Liver (tissue), 3 donors: ENCODE results near the gene PCDHGA7.
"Not testable (repeated sequence)": the region's sequence is repeated elsewhere in the genome, so short reads cannot be mapped to it uniquely, and the experiment has no call there.

Source experiments
- EGR1 ChIP-seq, 2 donors: IDR thresholded peaks; 2 replicates each; pipeline ENCODE4 v1.6.1; 2016 to 2018; ENCODE audit warnings: antibody characterized with exemption in 2 of 2, low read depth in 2 of 2
- FOXA1 ChIP-seq: IDR thresholded peaks from 2 replicates; pipeline ENCODE4 v1.6.1; 2016; ENCODE audit warnings: antibody characterized with exemption
- GABPA ChIP-seq, 2 donors: IDR thresholded peaks in 1 of 2; conservative IDR thresholded peaks in 1 of 2; 2 replicates each; pipeline ENCODE4 v1.6.1; 2016; ENCODE audit warnings: antibody characterized with exemption in 2 of 2, mild to moderate bottlenecking in 1 of 2, moderate library complexity in 1 of 2
- JUND ChIP-seq, 2 donors: IDR thresholded peaks; 2 replicates each; pipeline ENCODE4 v1.6.1; 2016; ENCODE audit warnings: antibody characterized with exemption in 2 of 2
- RAD21 ChIP-seq, 2 donors: IDR thresholded peaks; 2 replicates each; pipeline ENCODE4 v1.6.1; 2016; ENCODE audit warnings: antibody characterized with exemption in 2 of 2, mild to moderate bottlenecking in 2 of 2
- REST ChIP-seq: IDR thresholded peaks from 2 replicates; pipeline ENCODE4 v1.6.1; 2016; ENCODE audit warnings: antibody characterized with exemption, mild to moderate bottlenecking
- SP1 ChIP-seq: IDR thresholded peaks from 2 replicates; pipeline ENCODE4 v1.6.1; 2018; ENCODE audit warnings: antibody characterized with exemption, mild to moderate bottlenecking
- YY1 ChIP-seq: IDR thresholded peaks from 2 replicates; pipeline ENCODE4 v1.6.1; 2016; ENCODE audit warnings: antibody characterized with exemption, mild to moderate bottlenecking
- ZBTB33 ChIP-seq: IDR thresholded peaks from 2 replicates; pipeline ENCODE4 v1.6.1; 2016; ENCODE audit warnings: antibody characterized with exemption
- TF ChIP-seq, protein P1 (sequence below): fragments of 150-350 bp; IDR thresholded peaks from 2 replicates; pipeline ENCODE4 v1.5.1; 2017; ENCODE audit warnings: improper control_type of control experiment, low read depth, low read length; ENCODE audit not compliant: missing input control
- TF ChIP-seq, protein P2 (sequence below): IDR thresholded peaks from 2 replicates; pipeline ENCODE4 v1.6.1; 2016; ENCODE audit warnings: antibody characterized with exemption
- donor health status: healthy.
- donor health status: healthy.

DNA sequence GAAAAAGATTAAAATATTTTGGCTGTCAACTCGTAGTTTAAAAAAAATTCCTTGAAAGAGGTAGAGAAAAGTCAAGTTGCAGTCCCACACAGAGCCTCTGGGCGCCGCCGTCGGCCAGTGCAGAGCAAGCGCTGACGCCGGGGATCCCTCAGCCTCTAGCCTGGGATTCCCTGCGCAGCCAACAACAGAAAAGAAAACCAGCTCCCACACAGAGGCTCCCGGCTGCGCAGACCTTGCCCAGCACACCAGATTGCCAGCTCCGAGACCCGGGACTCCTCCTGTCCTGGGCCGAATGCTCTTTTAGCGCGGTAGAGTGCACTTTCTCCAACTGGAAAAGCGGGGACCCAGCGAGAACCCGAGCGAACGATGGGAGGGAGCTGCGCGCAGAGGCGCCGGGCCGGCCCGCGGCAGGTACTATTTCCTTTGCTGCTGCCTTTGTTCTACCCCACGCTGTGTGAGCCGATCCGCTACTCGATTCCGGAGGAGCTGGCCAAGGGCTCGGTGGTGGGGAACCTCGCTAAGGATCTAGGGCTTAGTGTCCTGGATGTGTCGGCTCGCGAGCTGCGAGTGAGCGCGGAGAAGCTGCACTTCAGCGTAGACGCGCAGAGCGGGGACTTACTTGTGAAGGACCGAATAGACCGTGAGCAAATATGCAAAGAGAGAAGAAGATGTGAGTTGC, 35.1 kb downstream of the PCDHGA7 start, which contains the start of gene PCDHGB7:
- TF ChIP-seq, protein P1, sequence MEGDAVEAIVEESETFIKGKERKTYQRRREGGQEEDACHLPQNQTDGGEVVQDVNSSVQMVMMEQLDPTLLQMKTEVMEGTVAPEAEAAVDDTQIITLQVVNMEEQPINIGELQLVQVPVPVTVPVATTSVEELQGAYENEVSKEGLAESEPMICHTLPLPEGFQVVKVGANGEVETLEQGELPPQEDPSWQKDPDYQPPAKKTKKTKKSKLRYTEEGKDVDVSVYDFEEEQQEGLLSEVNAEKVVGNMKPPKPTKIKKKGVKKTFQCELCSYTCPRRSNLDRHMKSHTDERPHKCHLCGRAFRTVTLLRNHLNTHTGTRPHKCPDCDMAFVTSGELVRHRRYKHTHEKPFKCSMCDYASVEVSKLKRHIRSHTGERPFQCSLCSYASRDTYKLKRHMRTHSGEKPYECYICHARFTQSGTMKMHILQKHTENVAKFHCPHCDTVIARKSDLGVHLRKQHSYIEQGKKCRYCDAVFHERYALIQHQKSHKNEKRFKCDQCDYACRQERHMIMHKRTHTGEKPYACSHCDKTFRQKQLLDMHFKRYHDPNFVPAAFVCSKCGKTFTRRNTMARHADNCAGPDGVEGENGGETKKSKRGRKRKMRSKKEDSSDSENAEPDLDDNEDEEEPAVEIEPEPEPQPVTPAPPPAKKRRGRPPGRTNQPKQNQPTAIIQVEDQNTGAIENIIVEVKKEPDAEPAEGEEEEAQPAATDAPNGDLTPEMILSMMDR = peak; percentile 64
- not testable (repeated sequence) for TF ChIP-seq JUND (IDR thresholded peaks at IDR 0.05); SP1; REST; ZBTB33; YY1; FOXA1; EGR1 (IDR thresholded peaks at IDR 0.05; ENCODE audit: low read depth in 2 of 2); GABPA (IDR thresholded peaks at IDR 0.05 in 1 of 2, conservative IDR thresholded peaks at IDR 0.05 in 1 of 2)
- TF ChIP-seq RAD21 (IDR thresholded peaks at IDR 0.05) = peak; percentile 73 to 80
- TF ChIP-seq, protein P2, sequence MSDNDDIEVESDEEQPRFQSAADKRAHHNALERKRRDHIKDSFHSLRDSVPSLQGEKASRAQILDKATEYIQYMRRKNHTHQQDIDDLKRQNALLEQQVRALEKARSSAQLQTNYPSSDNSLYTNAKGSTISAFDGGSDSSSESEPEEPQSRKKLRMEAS = not testable (repeated sequence)
